Natural killer cell (primary cell): ENCODE data around the gene NMUR1. TPM values are rescaled to one million over a fixed set of nuclear protein-coding genes. Genes with fewer than 3 reads are reported as not detected.

Experiments
- ATAC-seq, 3 donors: fragments of 150-1000 bp in 2 of 3; fragments of 200-7000 bp in 1 of 3; cut with Tn5 transposase; 1 replicate in 1 of 3; 2 replicates in 2 of 3; pipeline ENCODE4 v1.10.0; 2021; ENCODE audit warnings: mild to moderate bottlenecking in 2 of 3, moderate library complexity in 2 of 3
- DNase-seq, 2 donors: peaks; one replicate each; pipeline versions ENCODE4 v3.0.0 to v3.0.0-alpha.2; 2013 to 2021; ENCODE audit warnings: mixed read lengths in 1 of 2
- H3K27ac ChIP-seq: one replicate; pipeline ENCODE4 v1.5.1; 2013; ENCODE audit warnings: mild to moderate bottlenecking, low read length
- H3K27me3 ChIP-seq: one replicate; pipeline ENCODE4 v1.6.1; 2013; ENCODE audit warnings: low read length; ENCODE audit not compliant: control insufficient read depth, insufficient read depth
- H3K36me3 ChIP-seq: one replicate; pipeline ENCODE4 v1.6.1; 2013; ENCODE audit warnings: low read length; ENCODE audit not compliant: control insufficient read depth, insufficient read depth
- H3K4me1 ChIP-seq: one replicate; pipeline ENCODE4 v1.6.1; 2013; ENCODE audit warnings: low read length; ENCODE audit not compliant: control insufficient read depth, insufficient read depth
- H3K4me3 ChIP-seq: one replicate; pipeline ENCODE4 v1.5.1; 2013; ENCODE audit warnings: low read length
- H3K9me3 ChIP-seq: one replicate; pipeline ENCODE4 v1.6.1; 2013; ENCODE audit warnings: low read length; ENCODE audit not compliant: control insufficient read depth, insufficient read depth
- H3K27ac Mint-ChIP-seq, 2 donors: one replicate each; pipeline ENCODE4 v1.8.0; 2022; ENCODE audit warnings: mild to moderate bottlenecking in 2 of 2, mixed read lengths in 2 of 2, moderate library complexity in 1 of 2
- H3K27me3 Mint-ChIP-seq, 2 donors: one replicate each; pipeline ENCODE4 v1.8.0; 2022; ENCODE audit warnings: low read depth in 2 of 2, mixed read lengths in 2 of 2
- H3K36me3 Mint-ChIP-seq: one replicate; pipeline ENCODE4 v1.8.0; 2022; ENCODE audit warnings: mixed read lengths
- H3K4me1 Mint-ChIP-seq, 2 donors: one replicate each; pipeline ENCODE4 v1.8.0; 2022; ENCODE audit warnings: mixed read lengths in 2 of 2
- H3K4me3 Mint-ChIP-seq: one replicate; pipeline ENCODE4 v1.8.0; 2022; ENCODE audit warnings: mild to moderate bottlenecking, moderate library complexity, mixed read lengths
- H3K9me3 Mint-ChIP-seq, 2 donors: one replicate each; pipeline ENCODE4 v1.8.0; 2022; ENCODE audit warnings: mixed read lengths in 2 of 2
- CTCF ChIP-seq: fragments of 200-600 bp; IDR thresholded peaks from one replicate; pipeline ENCODE4 v1.8.0; 2022; ENCODE audit warnings: antibody characterized with exemption
- WGBS: methylation state at CpG from one replicate; pipeline ENCODE4 v1.1.7; 2013; ENCODE audit warnings: missing lambda C conversion rate; ENCODE audit not compliant: insufficient coverage; 5-methylcytosine and 5-hydroxymethylcytosine counted together
- intact Hi-C: fragments of 100-400 bp; cut with micrococcal nuclease; formaldehyde crosslinking; loops from one replicate; pipeline ENCODE4 v1.14.2; 2022
- total RNA-seq, 4 donors: library from RNA; stranded (reverse); fragments of 120-200 nt in 1 of 4; gene quantifications; one replicate each; pipeline versions ENCODE4 v1.2.3 to v1.2.4, GENCODE V29; 2013 to 2022

Gene NMUR1
- total RNA-seq, 3 donors from 2014 or later (not counting 1 experiment from before 2014, with no cell fraction given) = 67.4 to 103 (median 80.2) TPM

GRCh38 chr2:231490801-231491200 lies 39.4 kb downstream of the NMUR1 start:
- Mint-ChIP-seq H3K9me3 (no peaks in the 10 kb centered on the region), H3K4me1 (no peaks in the 10 kb centered on the region), H3K27ac (no peak overlapping the region), H3K36me3 (no peaks in the 10 kb centered on the region), H3K27me3 (peaks cover 0 to 3% of the 10 kb centered on the region in 2 donors), H3K4me3 (no peak overlapping the region)
- no peaks in the 10 kb centered on the region for H3K9me3 ChIP-seq
- TF ChIP-seq CTCF = no peak
- H3K4me1 ChIP-seq = no peaks in the 10 kb centered on the region
- no peak overlapping the region for H3K27ac ChIP-seq
- no peak overlapping the region for H3K4me3 ChIP-seq
- H3K36me3 ChIP-seq = no peaks in the 10 kb centered on the region
- 96% methylated on average over 7 of the region's 7 CpGs for WGBS
- H3K27me3 ChIP-seq = no peaks in the 10 kb centered on the region
- ATAC-seq (no peak), DNase-seq (no peak)
- intact Hi-C loops = no loop called here

GRCh38 chr2:231489990-231490389 lies 40.3 kb downstream of the NMUR1 start:
- no peaks in the 10 kb centered on the region for H3K4me1 Mint-ChIP-seq
- no peak for TF ChIP-seq CTCF
- Histone ChIP-seq H3K27me3 (no peaks in the 10 kb centered on the region), H3K4me1 (no peaks in the 10 kb centered on the region), H3K4me3 (no peak overlapping the region), H3K36me3 (no peaks in the 10 kb centered on the region), H3K9me3 (no peaks in the 10 kb centered on the region), H3K27ac (no peak overlapping the region)
- H3K27me3 Mint-ChIP-seq = peaks cover 0 to 3% of the 10 kb centered on the region in 2 donors
- ATAC-seq (no peak), DNase-seq (no peak)
- H3K27ac Mint-ChIP-seq = no peak overlapping the region
- H3K4me3 Mint-ChIP-seq = no peak overlapping the region
- no peaks in the 10 kb centered on the region for H3K9me3 Mint-ChIP-seq
- 87% methylated on average over 13 of the region's 14 CpGs for WGBS
- H3K36me3 Mint-ChIP-seq = no peaks in the 10 kb centered on the region
- intact Hi-C loops = no loop called here

GRCh38 chr2:231488331-231488730 lies 41.9 kb downstream of the NMUR1 start:
- WGBS = 93% methylated on average over 5 of the region's 5 CpGs
- no peak for DNase-seq
- Mint-ChIP-seq H3K27me3 (peaks cover 0 to 3% of the 10 kb centered on the region in 2 donors), H3K4me1 (peaks cover 0 to 6% of the 10 kb centered on the region in 2 donors), H3K27ac (no peak overlapping the region), H3K9me3 (no peaks in the 10 kb centered on the region), H3K36me3 (no peaks in the 10 kb centered on the region), H3K4me3 (no peak overlapping the region)
- Histone ChIP-seq H3K36me3 (no peaks in the 10 kb centered on the region), H3K4me3 (no peak overlapping the region), H3K4me1 (peaks cover 11% of the 10 kb centered on the region), H3K9me3 (no peaks in the 10 kb centered on the region), H3K27ac (no peak overlapping the region), H3K27me3 (no peaks in the 10 kb centered on the region)
- no peak for TF ChIP-seq CTCF
- intact Hi-C loops = no loop called here
- ATAC-seq = no peak

GRCh38 chr2:231486851-231487596 lies 43.2 kb downstream of the NMUR1 start:
- H3K4me3 ChIP-seq = no peak overlapping the region
- Mint-ChIP-seq H3K36me3 (no peaks in the 10 kb centered on the region), H3K9me3 (no peaks in the 10 kb centered on the region), H3K27me3 (peaks cover 0 to 3% of the 10 kb centered on the region in 2 donors), H3K4me3 (no peak overlapping the region), H3K27ac (no peak overlapping the region), H3K4me1 (peaks cover 0 to 15% of the 10 kb centered on the region in 2 donors)
- ATAC-seq (no peak), DNase-seq (no peak)
- no peaks in the 10 kb centered on the region for H3K27me3 ChIP-seq
- H3K4me1 ChIP-seq = peaks cover 21% of the 10 kb centered on the region
- H3K36me3 ChIP-seq = no peaks in the 10 kb centered on the region
- no peaks in the 10 kb centered on the region for H3K9me3 ChIP-seq
- TF ChIP-seq CTCF = no peak
- no peak overlapping the region for H3K27ac ChIP-seq
- 75% methylated on average over 6 of the region's 6 CpGs for WGBS
- intact Hi-C loops = no loop called here
